H9 (cell line): Measurements from ENCODE around the gene TBX21. TPM values are rescaled to one million over a fixed set of nuclear protein-coding genes. Genes with fewer than 3 reads are reported as not detected.

Experiments used
- DNase-seq: peaks from one replicate; pipeline ENCODE4 v3.0.0-alpha.2; 2017
- H2AFZ ChIP-seq: one replicate; pipeline ENCODE4 v1.6.1; 2013; ENCODE audit warnings: mild to moderate bottlenecking, low read length, control low read depth, moderate library complexity
- H2AK5ac ChIP-seq: 2 replicates; pipeline ENCODE4 v1.6.1; 2013; ENCODE audit warnings: low read length, control low read depth, mixed read lengths; ENCODE audit not compliant: insufficient read length
- H2BK120ac ChIP-seq: one replicate; pipeline ENCODE4 v1.6.1; 2013; ENCODE audit warnings: low read depth, mild to moderate bottlenecking, low read length, control low read depth, inconsistent platforms; ENCODE audit not compliant: poor library complexity, severe bottlenecking
- H2BK12ac ChIP-seq: 2 replicates; pipeline ENCODE4 v1.6.1; 2013; ENCODE audit warnings: low read length, control low read depth, mixed read lengths, low read depth; ENCODE audit not compliant: insufficient read length
- H2BK15ac ChIP-seq: 2 replicates; pipeline ENCODE4 v1.6.1; 2013; ENCODE audit warnings: low read depth, low read length, control low read depth
- H2BK20ac ChIP-seq: one replicate; pipeline ENCODE4 v1.6.1; 2013; ENCODE audit warnings: low read depth, mild to moderate bottlenecking, low read length, control low read depth, inconsistent platforms; ENCODE audit not compliant: poor library complexity, severe bottlenecking
- H2BK5ac ChIP-seq: 2 replicates; pipeline ENCODE4 v1.6.1; 2013; ENCODE audit warnings: low read length, control low read depth, mixed read lengths; ENCODE audit not compliant: insufficient read length
- H3K14ac ChIP-seq: 2 replicates; pipeline ENCODE4 v1.6.1; 2013; ENCODE audit warnings: low read length, control low read depth; ENCODE audit not compliant: insufficient read depth
- H3K18ac ChIP-seq: 2 replicates; pipeline ENCODE4 v1.6.1; 2013; ENCODE audit warnings: low read depth, mild to moderate bottlenecking, mixed read lengths, low read length, control low read depth; ENCODE audit not compliant: insufficient read length
- H3K23ac ChIP-seq: 2 replicates; pipeline ENCODE4 v1.6.1; 2013; ENCODE audit warnings: low read length, control low read depth, mixed read lengths, low read depth; ENCODE audit not compliant: insufficient read length
- H3K23me2 ChIP-seq: 2 replicates; pipeline ENCODE4 v1.6.1; 2013; ENCODE audit warnings: low read depth, mild to moderate bottlenecking, mixed read lengths, low read length, control low read depth; ENCODE audit not compliant: insufficient read length, poor library complexity, severe bottlenecking
- H3K27ac ChIP-seq: 2 replicates; pipeline ENCODE4 v1.5.1; 2013; ENCODE audit warnings: low read length, control low read depth, mixed read lengths, low read depth; ENCODE audit not compliant: insufficient read length
- H3K27me3 ChIP-seq: 2 replicates; pipeline ENCODE4 v1.6.1; 2013; ENCODE audit warnings: low read length, control low read depth, inconsistent platforms; ENCODE audit not compliant: insufficient read depth
- H3K4ac ChIP-seq: 2 replicates; pipeline ENCODE4 v1.6.1; 2013; ENCODE audit warnings: low read depth, mild to moderate bottlenecking, control low read depth, inconsistent platforms, low read length, moderate library complexity
- H3K4me1 ChIP-seq: 2 replicates; pipeline ENCODE4 v1.6.1; 2013; ENCODE audit warnings: low read length, control low read depth, inconsistent platforms; ENCODE audit not compliant: insufficient read depth
- H3K4me2 ChIP-seq: 2 replicates; pipeline ENCODE4 v1.6.1; 2013; ENCODE audit warnings: low read length, control low read depth, mixed read lengths; ENCODE audit not compliant: insufficient read length, insufficient read depth
- H3K56ac ChIP-seq: 2 replicates; pipeline ENCODE4 v1.6.1; 2013; ENCODE audit warnings: low read depth, mild to moderate bottlenecking, mixed read lengths, low read length, control low read depth; ENCODE audit not compliant: insufficient read length
- H3K79me1 ChIP-seq: 2 replicates; pipeline ENCODE4 v1.6.1; 2013; ENCODE audit warnings: low read depth, mild to moderate bottlenecking, moderate library complexity, low read length, control low read depth, inconsistent platforms; ENCODE audit not compliant: insufficient read depth, poor library complexity, severe bottlenecking
- H3K79me2 ChIP-seq: 2 replicates; pipeline ENCODE4 v1.6.1; 2013; ENCODE audit warnings: low read length, control low read depth, inconsistent platforms; ENCODE audit not compliant: insufficient read depth
- H3K9ac ChIP-seq: 2 replicates; pipeline ENCODE4 v1.6.1; 2013; ENCODE audit warnings: low read length, control low read depth, mixed read lengths; ENCODE audit not compliant: insufficient read length; ENCODE audit errors: extremely low read depth
- H3K9me3 ChIP-seq: one replicate; pipeline ENCODE4 v1.6.1; 2013; ENCODE audit warnings: low read depth, low read length, inconsistent platforms; ENCODE audit not compliant: control insufficient read depth
- H3T11ph ChIP-seq: one replicate; pipeline ENCODE4 v1.6.1; 2013; ENCODE audit warnings: mild to moderate bottlenecking, low read length, control low read depth, inconsistent platforms
- H4K20me1 ChIP-seq: one replicate; pipeline ENCODE4 v1.6.1; 2013; ENCODE audit not compliant: control insufficient read depth, insufficient read length, insufficient read depth
- H4K5ac ChIP-seq: 2 replicates; pipeline ENCODE4 v1.6.1; 2013; ENCODE audit warnings: low read depth, mild to moderate bottlenecking, mixed read lengths, low read length, control low read depth; ENCODE audit not compliant: insufficient read length
- H4K8ac ChIP-seq: replicated peaks from 2 replicates; pipeline ENCODE4 v1.6.1; 2013; ENCODE audit warnings: low read length, control low read depth, mixed read lengths, low read depth; ENCODE audit not compliant: insufficient read length
- H4K91ac ChIP-seq: 2 replicates; pipeline ENCODE4 v1.6.1; 2013; ENCODE audit warnings: low read depth, mild to moderate bottlenecking, moderate library complexity, mixed read lengths, low read length, control low read depth; ENCODE audit not compliant: insufficient read length
- H3K27ac Mint-ChIP-seq, 3 experiments: 2 replicates in 2 of 3; 3 replicates in 1 of 3; pipeline ENCODE4 v1.8.0; 2020 to 2021; ENCODE audit warnings: mixed read lengths in 3 of 3, mild to moderate bottlenecking in 1 of 3, moderate library complexity in 1 of 3
- H3K27me3 Mint-ChIP-seq: 2 replicates; pipeline ENCODE4 v1.8.0; 2021; ENCODE audit warnings: low read depth, mild to moderate bottlenecking, moderate library complexity, mixed read lengths
- H3K36me3 Mint-ChIP-seq, 3 experiments: 2 replicates in 2 of 3; 3 replicates in 1 of 3; pipeline ENCODE4 v1.8.0; 2020 to 2021; ENCODE audit warnings: low read depth in 3 of 3, mixed read lengths in 3 of 3; ENCODE audit not compliant: insufficient read depth in 1 of 3
- H3K4me1 Mint-ChIP-seq, 2 experiments: 2 replicates each; pipeline ENCODE4 v1.8.0; 2020; ENCODE audit warnings: mixed read lengths in 2 of 2
- H3K4me3 Mint-ChIP-seq, 2 experiments: 2 replicates in 1 of 2; 3 replicates in 1 of 2; pipeline ENCODE4 v1.8.0; 2020 to 2021; ENCODE audit warnings: mild to moderate bottlenecking in 2 of 2, mixed read lengths in 2 of 2, moderate library complexity in 1 of 2
- H3K9me3 Mint-ChIP-seq, 2 experiments: 2 replicates in 1 of 2; 3 replicates in 1 of 2; pipeline ENCODE4 v1.8.0; 2020; ENCODE audit warnings: mild to moderate bottlenecking in 2 of 2, mixed read lengths in 2 of 2, moderate library complexity in 1 of 2
- CTCF ChIP-seq: fragments of 200-600 bp; sonication (generic); conservative IDR thresholded peaks from 3 replicates; pipeline ENCODE4 v1.8.0; 2021; ENCODE audit warnings: antibody characterized with exemption, mild to moderate bottlenecking
- WGBS: extraction: QIAGEN DNeasy Blood & Tissue Kit; methylation state at CpG from one replicate; pipeline ENCODE4 v1.1.7; 2013; ENCODE audit warnings: missing lambda C conversion rate, low lambda C conversion rate, mixed read lengths; ENCODE audit not compliant: insufficient read length; ENCODE audit errors: extremely low coverage; 5-methylcytosine and 5-hydroxymethylcytosine counted together
- total RNA-seq: library from RNA; stranded (reverse); gene quantifications from 2 replicates; pipeline ENCODE4 v1.2.1, GENCODE V29; 2021

The TBX21 gene
- total RNA-seq, 1 experiment from 2014 or later: not detected

GRCh38 chr17:47721725-47722124 is 11.3 kb upstream of the TBX21 start:
- Histone ChIP-seq H3K79me2 (no peaks in the 10 kb centered on the region), H3K4ac (no peak overlapping the region), H2AK5ac (no peak overlapping the region), H3K79me1 (no peaks in the 10 kb centered on the region), H3K9me3 (no peaks in the 10 kb centered on the region), H2AFZ (no peak overlapping the region), H2BK15ac (no peak overlapping the region), H3K18ac (no peak overlapping the region), H2BK12ac (no peak overlapping the region), H3K27ac (no peak overlapping the region), H4K8ac (no peak overlapping the region), H2BK120ac (no peak overlapping the region), H4K5ac (no peak overlapping the region), H3T11ph (no peak overlapping the region), H2BK20ac (no peak overlapping the region), H3K23ac (no peak overlapping the region), H3K14ac (no peak overlapping the region; the same call in 1 of the 2 replicates), H2BK5ac (no peak overlapping the region), H3K56ac (no peak overlapping the region), H3K4me2 (no peak overlapping the region), H3K4me1 (no peaks in the 10 kb centered on the region), H3K27me3 (peaks cover 2% of the 10 kb centered on the region; the same call in 1 of the 2 replicates), H3K23me2 (peaks cover 3% of the 10 kb centered on the region), H4K91ac (no peak overlapping the region), H4K20me1 (no peaks in the 10 kb centered on the region), H3K9ac (no peak overlapping the region)
- DNase-seq: no peak
- TF ChIP-seq CTCF: no peak
- Mint-ChIP-seq H3K27ac (no peak overlapping the region; a peak in 1 of 7 replicates), H3K4me1 (peaks cover 20 to 30% of the 10 kb centered on the region in 2 experiments), H3K27me3 (peaks cover 73% of the 10 kb centered on the region), H3K36me3 (no peaks in the 10 kb centered on the region), H3K9me3 (no peaks in the 10 kb centered on the region), H3K4me3 (no peak overlapping the region)
- no CpG with 5 or more reads among the region's 8 CpGs for WGBS
